Measurements from ENCODE around the gene VAV1. TPM values are rescaled to one million over a fixed set of nuclear protein-coding genes. Genes with fewer than 3 reads are reported as not detected.

VAV1 gene
- total and polyA plus RNA-seq, 9 of the 15 experiments (the other 6 are each of a cell fraction or from before 2014, with no cell fraction given) = 0.46 to 20.1 (median 11.1) TPM

GRCh38 chr19:6737284-6737872 lies 35.1 kb upstream of the VAV1 start, which contains the start of gene GPR108 (continued):
- TF ChIP-seq, protein P1, sequence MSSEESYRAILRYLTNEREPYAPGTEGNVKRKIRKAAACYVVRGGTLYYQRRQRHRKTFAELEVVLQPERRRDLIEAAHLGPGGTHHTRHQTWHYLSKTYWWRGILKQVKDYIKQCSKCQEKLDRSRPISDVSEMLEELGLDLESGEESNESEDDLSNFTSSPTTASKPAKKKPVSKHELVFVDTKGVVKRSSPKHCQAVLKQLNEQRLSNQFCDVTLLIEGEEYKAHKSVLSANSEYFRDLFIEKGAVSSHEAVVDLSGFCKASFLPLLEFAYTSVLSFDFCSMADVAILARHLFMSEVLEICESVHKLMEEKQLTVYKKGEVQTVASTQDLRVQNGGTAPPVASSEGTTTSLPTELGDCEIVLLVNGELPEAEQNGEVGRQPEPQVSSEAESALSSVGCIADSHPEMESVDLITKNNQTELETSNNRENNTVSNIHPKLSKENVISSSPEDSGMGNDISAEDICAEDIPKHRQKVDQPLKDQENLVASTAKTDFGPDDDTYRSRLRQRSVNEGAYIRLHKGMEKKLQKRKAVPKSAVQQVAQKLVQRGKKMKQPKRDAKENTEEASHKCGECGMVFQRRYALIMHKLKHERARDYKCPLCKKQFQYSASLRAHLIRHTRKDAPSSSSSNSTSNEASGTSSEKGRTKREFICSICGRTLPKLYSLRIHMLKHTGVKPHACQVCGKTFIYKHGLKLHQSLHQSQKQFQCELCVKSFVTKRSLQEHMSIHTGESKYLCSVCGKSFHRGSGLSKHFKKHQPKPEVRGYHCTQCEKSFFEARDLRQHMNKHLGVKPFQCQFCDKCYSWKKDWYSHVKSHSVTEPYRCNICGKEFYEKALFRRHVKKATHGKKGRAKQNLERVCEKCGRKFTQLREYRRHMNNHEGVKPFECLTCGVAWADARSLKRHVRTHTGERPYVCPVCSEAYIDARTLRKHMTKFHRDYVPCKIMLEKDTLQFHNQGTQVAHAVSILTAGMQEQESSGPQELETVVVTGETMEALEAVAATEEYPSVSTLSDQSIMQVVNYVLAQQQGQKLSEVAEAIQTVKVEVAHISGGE (CRISPR knock-in tag; IDR thresholded peaks at IDR 0.05) = peak in 2 of 3 experiments; percentile 75 to 95; a peak in 4 of 6 replicates
- TF ChIP-seq PTBP1 (IDR thresholded peaks at IDR 0.05; ENCODE audit: low read depth, low read length) = no peak
- TF ChIP-seq POLR2AphosphoS2 (IDR thresholded peaks at IDR 0.05; ENCODE audit: low read length) = no peak
- TF ChIP-seq HES1 (IDR thresholded peaks at IDR 0.05; ENCODE audit: low read depth) = no peak
- no peak for TF ChIP-seq GABPB1 (CRISPR knock-in tag; IDR thresholded peaks at IDR 0.05)
- no peak for TF ChIP-seq CBFB (CRISPR knock-in tag; IDR thresholded peaks at IDR 0.05)
- TF ChIP-seq CBX8 (IDR thresholded peaks at IDR 0.05; ENCODE audit: borderline replicate concordance, extremely low read depth, low read depth, low read length, poor library complexity, severe bottlenecking) = no peak
- no peak for TF ChIP-seq BRD4 (IDR thresholded peaks at IDR 0.05)
- peak; percentile 99 for TF ChIP-seq TCF7L2 (IDR thresholded peaks at IDR 0.05; ENCODE audit: low read depth, low read length)
- no peak; the same call in 1 of the 2 replicates for TF ChIP-seq ZNF740 (CRISPR knock-in tag; IDR thresholded peaks at IDR 0.05)
- TF ChIP-seq ZNF740 (tag; IDR thresholded peaks at IDR 0.05) = no peak
- no peak for TF ChIP-seq PREB (CRISPR knock-in tag; IDR thresholded peaks at IDR 0.05)
- no peak for TF ChIP-seq NFXL1 (CRISPR knock-in tag; IDR thresholded peaks at IDR 0.05)
- no peak for TF ChIP-seq ZNF764 (CRISPR knock-in tag; IDR thresholded peaks at IDR 0.05; ENCODE audit: low read depth)
- TF ChIP-seq SMARCE1 (IDR thresholded peaks at IDR 0.05) = no peak
- no peak for TF ChIP-seq GTF3C2 (IDR thresholded peaks at IDR 0.05; ENCODE audit: borderline replicate concordance, extremely low read depth, insufficient read length)
- TF ChIP-seq ATF4 (CRISPR knock-in tag; IDR thresholded peaks at IDR 0.05) = no peak

All from K562 (cell line).